Measurements from ENCODE around the gene ATG16L1. TPM values are rescaled to one million over a fixed set of nuclear protein-coding genes. Genes with fewer than 3 reads are reported as not detected.

ATG16L1 gene
- total RNA-seq, 1 donor from 2014 or later: 20.9 TPM

DNA sequence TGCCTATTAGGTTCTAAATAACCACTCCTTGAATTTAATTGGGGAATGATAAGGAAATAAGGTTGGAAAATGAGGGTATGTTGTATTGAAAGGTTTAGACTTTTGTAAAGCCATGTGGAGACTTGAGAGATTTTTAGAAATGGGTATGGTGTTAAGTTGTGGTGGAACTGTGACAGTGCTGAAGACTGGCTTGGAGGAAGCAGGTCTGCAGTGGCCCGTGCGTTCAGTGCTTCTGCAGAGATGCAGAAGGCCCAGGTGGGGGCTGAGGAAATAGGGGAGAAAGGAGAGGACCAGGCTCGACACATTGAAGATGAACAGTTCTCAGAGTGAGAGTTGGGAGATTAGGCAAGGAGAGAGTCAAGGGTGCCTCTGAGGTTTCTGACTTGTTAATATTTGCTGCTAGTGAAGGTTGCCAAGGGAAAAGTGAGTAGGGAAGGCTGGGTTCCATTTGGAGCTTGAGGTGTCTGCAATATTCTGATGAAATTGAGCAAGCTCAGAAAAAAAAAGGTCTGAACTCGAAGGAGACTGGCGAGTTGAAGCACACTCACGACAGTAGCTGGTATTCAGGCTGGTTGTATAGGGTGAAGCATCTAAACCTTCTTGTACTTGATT, 30.6 kb downstream of the ATG16L1 start:
- TF ChIP-seq, protein P1, sequence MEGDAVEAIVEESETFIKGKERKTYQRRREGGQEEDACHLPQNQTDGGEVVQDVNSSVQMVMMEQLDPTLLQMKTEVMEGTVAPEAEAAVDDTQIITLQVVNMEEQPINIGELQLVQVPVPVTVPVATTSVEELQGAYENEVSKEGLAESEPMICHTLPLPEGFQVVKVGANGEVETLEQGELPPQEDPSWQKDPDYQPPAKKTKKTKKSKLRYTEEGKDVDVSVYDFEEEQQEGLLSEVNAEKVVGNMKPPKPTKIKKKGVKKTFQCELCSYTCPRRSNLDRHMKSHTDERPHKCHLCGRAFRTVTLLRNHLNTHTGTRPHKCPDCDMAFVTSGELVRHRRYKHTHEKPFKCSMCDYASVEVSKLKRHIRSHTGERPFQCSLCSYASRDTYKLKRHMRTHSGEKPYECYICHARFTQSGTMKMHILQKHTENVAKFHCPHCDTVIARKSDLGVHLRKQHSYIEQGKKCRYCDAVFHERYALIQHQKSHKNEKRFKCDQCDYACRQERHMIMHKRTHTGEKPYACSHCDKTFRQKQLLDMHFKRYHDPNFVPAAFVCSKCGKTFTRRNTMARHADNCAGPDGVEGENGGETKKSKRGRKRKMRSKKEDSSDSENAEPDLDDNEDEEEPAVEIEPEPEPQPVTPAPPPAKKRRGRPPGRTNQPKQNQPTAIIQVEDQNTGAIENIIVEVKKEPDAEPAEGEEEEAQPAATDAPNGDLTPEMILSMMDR (IDR thresholded peaks at IDR 0.05): no peak
- no peak for DNase-seq (ENCODE audit: extremely low spot score, unreplicated experiment)
- no peak overlapping the region for H3K27ac Mint-ChIP-seq (ENCODE audit: unreplicated experiment)
- H3K27me3 Mint-ChIP-seq (ENCODE audit: unreplicated experiment): no peaks in the 10 kb centered on the region
- no peaks in the 10 kb centered on the region for H3K9me3 Mint-ChIP-seq (ENCODE audit: unreplicated experiment)
- no peak overlapping the region for H3K4me3 Mint-ChIP-seq (ENCODE audit: unreplicated experiment)
- peaks cover 58% of the 10 kb centered on the region for H3K36me3 Mint-ChIP-seq (ENCODE audit: unreplicated experiment)
- peaks cover 15% of the 10 kb centered on the region for H3K4me1 Mint-ChIP-seq (ENCODE audit: unreplicated experiment)

DNA sequence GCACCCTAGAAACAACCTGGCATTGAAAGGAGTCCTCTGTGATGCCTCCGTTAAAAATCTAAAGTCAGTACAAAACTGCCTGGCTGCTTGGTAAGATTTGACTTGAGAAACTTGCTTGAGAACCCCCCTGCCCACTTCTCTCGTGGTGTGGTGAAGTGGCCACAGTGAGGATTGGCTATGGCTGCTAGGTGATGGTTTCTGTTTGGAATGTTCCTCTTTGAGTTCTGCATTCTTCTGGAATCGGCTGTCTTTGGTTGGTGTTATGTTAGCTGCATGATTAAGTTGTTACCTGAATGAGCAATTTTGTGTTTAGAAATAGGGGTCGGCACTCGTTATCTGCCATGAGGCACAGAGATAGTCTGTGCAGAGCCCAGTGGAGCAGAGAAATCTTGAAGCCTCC, 34.4 kb downstream of the ATG16L1 start:
- Mint-ChIP-seq H3K27ac (ENCODE audit: unreplicated experiment) (no peak overlapping the region), H3K36me3 (ENCODE audit: unreplicated experiment) (peaks cover 62% of the 10 kb centered on the region), H3K4me3 (ENCODE audit: unreplicated experiment) (no peak overlapping the region), H3K9me3 (ENCODE audit: unreplicated experiment) (no peaks in the 10 kb centered on the region), H3K27me3 (ENCODE audit: unreplicated experiment) (no peaks in the 10 kb centered on the region), H3K4me1 (ENCODE audit: unreplicated experiment) (peaks cover 18% of the 10 kb centered on the region)
- TF ChIP-seq, protein P1 (IDR thresholded peaks at IDR 0.05): no peak
- DNase-seq (ENCODE audit: extremely low spot score, unreplicated experiment): no peak

DNA sequence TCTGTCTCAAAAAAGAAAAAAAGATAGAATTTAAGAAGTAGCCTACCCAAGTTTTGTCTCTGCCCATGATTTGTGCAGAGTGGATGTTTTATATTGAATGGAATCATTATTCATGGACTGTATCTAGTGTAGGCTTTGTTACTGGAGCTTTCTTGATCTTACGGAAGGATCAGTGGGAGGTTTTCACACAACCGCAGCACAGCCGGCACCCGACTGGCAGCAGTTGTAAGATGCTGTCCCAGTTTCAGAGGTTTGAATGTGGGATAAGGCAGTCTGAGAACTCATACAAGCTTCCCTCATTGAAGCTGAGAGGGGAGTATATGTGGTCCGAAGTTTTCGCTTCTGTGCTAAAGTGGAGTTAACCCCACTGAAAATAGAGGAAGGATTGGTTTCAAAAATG, 36.4 kb downstream of the ATG16L1 start:
- no peak overlapping the region for H3K4me3 Mint-ChIP-seq (ENCODE audit: unreplicated experiment)
- no peaks in the 10 kb centered on the region for H3K27me3 Mint-ChIP-seq (ENCODE audit: unreplicated experiment)
- no peak overlapping the region for H3K27ac Mint-ChIP-seq (ENCODE audit: unreplicated experiment)
- peaks cover 11% of the 10 kb centered on the region for H3K4me1 Mint-ChIP-seq (ENCODE audit: unreplicated experiment)
- TF ChIP-seq, protein P1 (IDR thresholded peaks at IDR 0.05): no peak
- no peak for DNase-seq (ENCODE audit: extremely low spot score, unreplicated experiment)
- H3K9me3 Mint-ChIP-seq (ENCODE audit: unreplicated experiment): no peaks in the 10 kb centered on the region
- H3K36me3 Mint-ChIP-seq (ENCODE audit: unreplicated experiment): peaks cover 58% of the 10 kb centered on the region

DNA sequence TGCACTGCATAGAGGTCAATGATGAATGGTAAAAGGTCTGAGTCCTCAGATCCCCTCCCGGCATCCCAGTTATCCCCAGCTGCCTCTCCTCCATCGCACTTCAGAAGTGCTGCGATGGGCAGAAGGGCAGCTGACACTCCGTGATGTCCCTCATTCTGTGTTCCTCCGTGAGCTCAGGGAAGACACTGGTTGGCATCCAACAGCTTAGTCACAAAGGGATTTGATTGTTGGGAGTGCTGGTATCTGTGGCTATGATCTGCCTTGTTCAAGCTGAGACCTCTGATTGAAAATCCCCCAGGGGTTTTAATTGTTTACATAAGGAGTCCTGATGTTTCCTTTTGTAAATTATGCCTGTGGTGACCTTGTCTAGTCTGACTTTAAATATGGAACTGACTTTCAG, 37.2 kb downstream of the ATG16L1 start:
- H3K36me3 Mint-ChIP-seq (ENCODE audit: unreplicated experiment): peaks cover 62% of the 10 kb centered on the region
- no peaks in the 10 kb centered on the region for H3K9me3 Mint-ChIP-seq (ENCODE audit: unreplicated experiment)
- H3K4me1 Mint-ChIP-seq (ENCODE audit: unreplicated experiment): peaks cover 11% of the 10 kb centered on the region
- TF ChIP-seq, protein P1 (IDR thresholded peaks at IDR 0.05): no peak
- DNase-seq (ENCODE audit: extremely low spot score, unreplicated experiment): no peak
- no peaks in the 10 kb centered on the region for H3K27me3 Mint-ChIP-seq (ENCODE audit: unreplicated experiment)
- H3K27ac Mint-ChIP-seq (ENCODE audit: unreplicated experiment): peak overlapping the region; percentile 52
- H3K4me3 Mint-ChIP-seq (ENCODE audit: unreplicated experiment): no peak overlapping the region

GRCh38 chr2:233289648-233290047, 38.2 kb downstream of the ATG16L1 start:
- peaks cover 70% of the 10 kb centered on the region for H3K36me3 Mint-ChIP-seq (ENCODE audit: unreplicated experiment)
- TF ChIP-seq, protein P1 (IDR thresholded peaks at IDR 0.05): no peak
- no peaks in the 10 kb centered on the region for H3K27me3 Mint-ChIP-seq (ENCODE audit: unreplicated experiment)
- no peaks in the 10 kb centered on the region for H3K9me3 Mint-ChIP-seq (ENCODE audit: unreplicated experiment)
- no peak overlapping the region for H3K4me3 Mint-ChIP-seq (ENCODE audit: unreplicated experiment)
- no peak for DNase-seq (ENCODE audit: extremely low spot score, unreplicated experiment)
- peaks cover 11% of the 10 kb centered on the region for H3K4me1 Mint-ChIP-seq (ENCODE audit: unreplicated experiment)
- no peak overlapping the region for H3K27ac Mint-ChIP-seq (ENCODE audit: unreplicated experiment)
